H1 (cell line): ENCODE measurements around the gene ANXA8. TPM values are rescaled to one million over a fixed set of nuclear protein-coding genes. Genes with fewer than 3 reads are reported as not detected.
A peak's percentile ranks its signal among the peaks of the same experiment; 100 is the strongest.

Source experiments
- CTCF ChIA-PET: fragments of 300-600 bp; sonication (Branson Sonifier 250); formaldehyde crosslinking; loops from one replicate; lab custom pipeline; 2021; ENCODE audit not compliant: partially characterized antibody; lab: Charles Lee
- POLR2A ChIA-PET: fragments of 300-600 bp; sonication (Branson Sonifier 250); formaldehyde crosslinking; loops from one replicate; lab custom pipeline; 2021; ENCODE audit warnings: inconsistent platforms; ENCODE audit not compliant: partially characterized antibody; lab: Charles Lee
- DNase-seq, 2 experiments: peaks; one replicate each; pipeline versions ENCODE4 v3.0.0 to v3.0.0-alpha.2; 2010 to 2022; ENCODE audit warnings: low spot score in 2 of 2, low read depth in 1 of 2, mixed read lengths in 1 of 2
- FAIRE-seq: peaks from 2 replicates; lab custom pipeline; 2011; peaks lifted over from hg19 to GRCh38; lab: Jason Lieb, UNC
- H2AFZ ChIP-seq: 2 replicates; pipeline ENCODE4 v1.8.1; 2012; ENCODE audit warnings: low read length, inconsistent platforms
- H2AK5ac ChIP-seq: 2 replicates; pipeline ENCODE4 v1.6.1; 2013; ENCODE audit warnings: low read depth, low read length
- H2BK120ac ChIP-seq: replicated peaks from 2 replicates; pipeline ENCODE3; 2013; ENCODE audit warnings: low read depth, low read length, inconsistent platforms
- H2BK12ac ChIP-seq: 2 replicates; pipeline ENCODE4 v1.6.1; 2013; ENCODE audit warnings: low read depth, low read length
- H2BK15ac ChIP-seq: 2 replicates; pipeline ENCODE4 v1.6.1; 2013; ENCODE audit warnings: low read length
- H2BK20ac ChIP-seq: 2 replicates; pipeline ENCODE4 v1.6.1; 2013; ENCODE audit warnings: low read length
- H2BK5ac ChIP-seq: 2 replicates; pipeline ENCODE4 v1.6.1; 2013; ENCODE audit warnings: low read depth, low read length
- H3K14ac ChIP-seq: 2 replicates; pipeline ENCODE4 v1.6.1; 2013; ENCODE audit warnings: inconsistent platforms; ENCODE audit not compliant: insufficient read length
- H3K18ac ChIP-seq: 2 replicates; pipeline ENCODE4 v1.6.1; 2013; ENCODE audit warnings: low read length; ENCODE audit errors: extremely low read depth
- H3K23ac ChIP-seq: 2 replicates; pipeline ENCODE4 v1.6.1; 2013; ENCODE audit warnings: inconsistent platforms; ENCODE audit not compliant: insufficient read length
- H3K23me2 ChIP-seq: 2 replicates; pipeline ENCODE4 v1.6.1; 2013; ENCODE audit warnings: low read depth, low read length
- H3K27ac ChIP-seq: 2 replicates; pipeline ENCODE4 v1.6.1; 2011; ENCODE audit warnings: low read depth, low read length, inconsistent platforms
- H3K27me3 ChIP-seq, 4 experiments: replicated peaks in 1 of 4; 1 replicate in 1 of 4; 2 replicates in 3 of 4; pipeline versions ENCODE4 v1.6.1 to v1.8.1; 2011 to 2013; ENCODE audit warnings: low read length in 3 of 4, mild to moderate bottlenecking in 3 of 4, inconsistent platforms in 2 of 4, mixed read lengths in 2 of 4, moderate library complexity in 1 of 4; ENCODE audit not compliant: control insufficient read depth in 3 of 4, insufficient read depth in 3 of 4; ENCODE audit errors: extremely low read depth in 1 of 4
- H3K36me3 ChIP-seq, 4 experiments: 2 replicates each; pipeline versions ENCODE4 v1.6.1 to v1.8.1; 2011 to 2013; ENCODE audit warnings: mild to moderate bottlenecking in 4 of 4, low read length in 3 of 4, moderate library complexity in 2 of 4, control low read depth in 1 of 4, inconsistent platforms in 1 of 4; ENCODE audit not compliant: insufficient read depth in 4 of 4, control insufficient read depth in 2 of 4
- H3K4ac ChIP-seq: replicated peaks from 2 replicates; pipeline ENCODE3; 2013; ENCODE audit warnings: low read length, low read depth, mixed read lengths, inconsistent platforms; ENCODE audit not compliant: insufficient read length
- H3K4me1 ChIP-seq, 4 experiments: replicated peaks in 1 of 4; 1 replicate in 1 of 4; 2 replicates in 3 of 4; pipeline versions ENCODE4 v1.6.1 to v1.8.1; 2011 to 2013; ENCODE audit warnings: low read length in 3 of 4, inconsistent platforms in 2 of 4, mixed read lengths in 1 of 4; ENCODE audit not compliant: insufficient read depth in 4 of 4, control insufficient read depth in 3 of 4
- H3K4me2 ChIP-seq, 2 experiments: 2 replicates each; pipeline versions ENCODE4 v1.6.1 to v1.8.1; 2011 to 2013; ENCODE audit warnings: low read depth in 2 of 2, low read length in 2 of 2, control low read depth in 1 of 2, inconsistent platforms in 1 of 2, mild to moderate bottlenecking in 1 of 2; ENCODE audit not compliant: insufficient read depth in 1 of 2
- H3K4me3 ChIP-seq, 4 experiments: fragments of 200-600, 300-600 bp in 1 of 4; sonication (generic), shearing (Covaris generic), sonication (Bioruptor Twin) in 1 of 4; 2 replicates each; pipeline versions ENCODE4 v1.5.1 to v1.8.1; 2011 to 2016; ENCODE audit warnings: low read length in 4 of 4, low read depth in 3 of 4, control low read depth in 2 of 4, inconsistent platforms in 2 of 4, mild to moderate bottlenecking in 2 of 4, mixed read lengths in 1 of 4, moderate library complexity in 1 of 4; ENCODE audit not compliant: insufficient read depth in 2 of 4; ENCODE audit errors: extremely low read depth in 1 of 4
- H3K56ac ChIP-seq: replicated peaks from 2 replicates; pipeline ENCODE3; 2013; ENCODE audit warnings: low read depth, mild to moderate bottlenecking, mixed read lengths, low read length, inconsistent platforms; ENCODE audit not compliant: insufficient read length
- H3K79me1 ChIP-seq: 2 replicates; pipeline ENCODE4 v1.6.1; 2013; ENCODE audit warnings: low read depth, low read length, control low read depth
- H3K79me2 ChIP-seq, 2 experiments: 2 replicates each; pipeline versions ENCODE4 v1.6.1 to v1.8.1; 2012 to 2013; ENCODE audit warnings: low read length in 2 of 2, mild to moderate bottlenecking in 2 of 2, inconsistent platforms in 1 of 2; ENCODE audit not compliant: insufficient read depth in 2 of 2, control insufficient read depth in 1 of 2
- H3K9ac ChIP-seq, 4 experiments: replicated peaks in 1 of 4; 1 replicate in 1 of 4; 2 replicates in 3 of 4; pipeline versions ENCODE4 v1.6.1 to v1.8.1; 2011 to 2013; ENCODE audit warnings: low read depth in 3 of 4, low read length in 3 of 4, control low read depth in 2 of 4, mild to moderate bottlenecking in 2 of 4, moderate library complexity in 2 of 4, inconsistent platforms in 1 of 4; ENCODE audit errors: extremely low read depth in 1 of 4
- H3K9me3 ChIP-seq, 2 experiments: 2 replicates each; pipeline versions ENCODE4 v1.6.1 to v1.8.1; 2012 to 2013; ENCODE audit warnings: mild to moderate bottlenecking in 2 of 2, moderate library complexity in 2 of 2, control low read depth in 1 of 2, inconsistent platforms in 1 of 2, low read depth in 1 of 2, low read length in 1 of 2, mixed read lengths in 1 of 2; ENCODE audit not compliant: insufficient read depth in 2 of 2
- H4K20me1 ChIP-seq, 2 experiments: replicated peaks in 1 of 2; 2 replicates each; pipeline versions ENCODE3 to v1.8.1; 2011 to 2013; ENCODE audit warnings: inconsistent platforms in 2 of 2, low read length in 2 of 2, mild to moderate bottlenecking in 1 of 2; ENCODE audit not compliant: insufficient read depth in 2 of 2, control insufficient read depth in 1 of 2
- H4K5ac ChIP-seq: 2 replicates; pipeline ENCODE4 v1.6.1; 2013; ENCODE audit warnings: low read length, low read depth, mixed read lengths, inconsistent platforms; ENCODE audit not compliant: insufficient read length
- H4K8ac ChIP-seq: 2 replicates; pipeline ENCODE4 v1.8.0; 2013; ENCODE audit warnings: mild to moderate bottlenecking, moderate library complexity, low read length, inconsistent platforms; ENCODE audit not compliant: insufficient read depth; ENCODE audit errors: extremely low read depth
- H4K91ac ChIP-seq: replicated peaks from 2 replicates; pipeline ENCODE3; 2013; ENCODE audit warnings: low read length, mixed read lengths, inconsistent platforms; ENCODE audit not compliant: insufficient read length
- BCL11A ChIP-seq, 2 experiments: IDR thresholded peaks; one replicate each; pipeline ENCODE4 v1.6.1; 2011; ENCODE audit warnings: low read depth in 2 of 2, low read length in 2 of 2, mild to moderate bottlenecking in 2 of 2
- EP300 ChIP-seq, 2 experiments: IDR thresholded peaks; 1 replicate in 1 of 2; 2 replicates in 1 of 2; pipeline ENCODE4 v1.6.1; 2011 to 2012; ENCODE audit warnings: low read depth in 2 of 2, low read length in 2 of 2, mild to moderate bottlenecking in 2 of 2, borderline replicate concordance in 1 of 2, inconsistent platforms in 1 of 2, moderate library complexity in 1 of 2
- GABPA ChIP-seq: IDR thresholded peaks from 2 replicates; pipeline ENCODE4 v1.6.1; 2011; ENCODE audit warnings: mild to moderate bottlenecking, low read length, moderate library complexity, borderline replicate concordance; ENCODE audit not compliant: insufficient read depth
- HDAC6 ChIP-seq: IDR thresholded peaks from one replicate; pipeline ENCODE4 v1.7.1; 2012; ENCODE audit warnings: low read depth, mild to moderate bottlenecking, inconsistent platforms, low read length, moderate library complexity
- JUND ChIP-seq: IDR thresholded peaks from 2 replicates; pipeline ENCODE4 v1.6.1; 2011; ENCODE audit warnings: mild to moderate bottlenecking, improper control_type of control experiment, low read length
- KDM1A ChIP-seq: fragments of 200-600, 300-600 bp; sonication (generic); IDR thresholded peaks from 2 replicates; pipeline ENCODE4 v1.7.1; 2016; ENCODE audit warnings: mild to moderate bottlenecking, low read length, borderline replicate concordance
- SIX5 ChIP-seq: IDR thresholded peaks from 2 replicates; pipeline ENCODE4 v1.6.1; 2011; ENCODE audit warnings: mild to moderate bottlenecking, low read depth, low read length
- SP1 ChIP-seq: IDR thresholded peaks from 2 replicates; pipeline ENCODE4 v1.6.1; 2011; ENCODE audit warnings: low read depth, low read length
- WGBS, 2 experiments: shearing (Covaris generic) in 1 of 2; methylation state at CpG; one replicate each; pipeline versions ENCODE4 v1.1.6 to v1.1.7; 2013 to 2015; ENCODE audit warnings: low lambda C conversion rate in 2 of 2, mixed read lengths in 2 of 2, inconsistent platforms in 1 of 2, low coverage in 1 of 2, missing lambda C conversion rate in 1 of 2; ENCODE audit not compliant: insufficient replicate concordance in 2 of 2, insufficient coverage in 1 of 2, insufficient read length in 1 of 2; ENCODE audit errors: extremely low coverage in 1 of 2, missing lambda C conversion rate in 1 of 2; 5-methylcytosine and 5-hydroxymethylcytosine counted together
- polyA plus RNA-seq, 7 experiments: library from polyadenylated mRNA; depleted of rRNA in 3 of 7; stranded (reverse) in 5 of 7; unstranded in 2 of 7; fragments of >200 nt in 5 of 7; fragments of 200-250 nt in 2 of 7; gene quantifications; 1 replicate in 5 of 7; 2 replicates in 1 of 7; 4 replicates in 1 of 7; pipeline versions ENCODE4 v1.2.1 to v1.2.3, GENCODE V29; 2011 to 2013; ENCODE audit warnings: missing spikeins in 2 of 7, mixed read lengths in 2 of 7
- total RNA-seq: library from RNA; stranded (reverse); fragmentation: NEBNext Ultra II Directional; extraction: Animal tissue kit (Norgen Biotek cat#: 25700); gene quantifications from 2 replicates; pipeline ENCODE4 v1.2.1, GENCODE V29; 2021
- TF ChIP-seq, protein P1 (sequence below): IDR thresholded peaks from 2 replicates; pipeline ENCODE4 v1.6.1; 2012; ENCODE audit warnings: inconsistent platforms
- TF ChIP-seq, protein P2 (sequence below), 3 experiments: IDR thresholded peaks; 1 replicate in 2 of 3; 2 replicates in 1 of 3; pipeline versions ENCODE4 v1.5.1 to v1.6.1; 2011; ENCODE audit warnings: low read length in 3 of 3, mild to moderate bottlenecking in 3 of 3, inconsistent platforms in 2 of 3, low read depth in 1 of 3, moderate library complexity in 1 of 3; ENCODE audit not compliant: insufficient read depth in 1 of 3; ENCODE audit errors: control extremely low read depth in 1 of 3

Gene ANXA8
- total and polyA plus RNA-seq, 2 of the 8 experiments (the other 6 are each of a cell fraction or from before 2014, with no cell fraction given), result 0.15 TPM; not detected in 1

DNA sequence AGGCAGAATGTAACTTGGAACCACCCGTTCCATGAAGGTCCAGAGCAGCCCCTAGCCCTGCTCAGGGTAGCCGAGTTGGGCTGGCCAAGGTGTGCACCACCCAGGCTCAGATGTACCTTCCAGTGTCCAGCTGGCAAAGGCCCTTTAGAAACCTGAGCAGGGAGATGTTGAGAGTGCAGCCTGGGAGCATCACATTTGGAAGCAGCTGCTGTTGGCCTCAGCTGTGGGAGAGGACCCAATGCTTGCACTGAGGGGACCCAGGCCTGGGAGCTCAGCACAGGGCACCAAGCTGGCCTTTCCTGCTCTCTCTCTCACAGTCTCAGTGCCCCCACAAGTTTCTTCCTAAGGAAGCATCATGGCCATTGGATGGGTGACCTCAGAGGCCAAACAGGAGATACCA is 33.5 kb downstream of the ANXA8 start:
- Histone ChIP-seq H2BK20ac (no peak overlapping the region), H2AK5ac (no peak overlapping the region), H4K8ac (no peak overlapping the region), H3K79me2 (no peaks in the 10 kb centered on the region), H3K56ac (no peak overlapping the region), H3K4me2 (no peak overlapping the region), H2AFZ (no peak overlapping the region), H2BK120ac (no peak overlapping the region), H2BK15ac (no peak overlapping the region), H3K27me3 (no peaks in the 10 kb centered on the region), H3K23ac (no peak overlapping the region), H2BK12ac (0 out of 2 replicates have a peak overlapping the region, but pooled peaks have one; percentile 17), H3K18ac (no peak overlapping the region), H3K23me2 (peaks cover 13% of the 10 kb centered on the region), H3K9me3 (no peaks in the 10 kb centered on the region), H3K27ac (no peak overlapping the region), H4K91ac (no peak overlapping the region), H4K20me1 (peaks cover 0 to 9% of the 10 kb centered on the region in 2 experiments), H3K4me1 (peaks cover 0 to 7% (median 3%) of the 10 kb centered on the region in 4 experiments; a peak in 4 of 7 replicates), H3K4ac (no peak overlapping the region), H3K79me1 (no peaks in the 10 kb centered on the region), H3K14ac (no peak overlapping the region), H3K36me3 (no peaks in the 10 kb centered on the region), H3K9ac (no peak overlapping the region), H4K5ac (no peak overlapping the region), H2BK5ac (no peak overlapping the region), H3K4me3 (no peak overlapping the region)
- POLR2A ChIA-PET, result interaction anchor here (1.1 kb wide), 1 partner anchor 31 kb away, joined by 3 read pairs; no protein-coding TSS in a partner anchor
- WGBS, 2 experiments, result 95% methylated on average over 2 of the region's 2 CpGs; no CpG with 5 or more reads in 1 of the 2 experiments
- FAIRE-seq (no peak), DNase-seq (no peak)
- CTCF ChIA-PET, result interaction anchor here (0.7 to 2.8 kb wide), 8 partner anchors 9 to 284 kb away, joined by 3 to 12 read pairs (median 6); no protein-coding TSS in a partner anchor
- TF ChIP-seq HDAC6 (no peak), EP300 (IDR thresholded peaks at IDR 0.05; ENCODE audit: borderline replicate concordance in 1 of 2, low read depth in 2 of 2, low read length in 2 of 2) (no peak), SP1 (no peak), GABPA (no peak), KDM1A (no peak), JUND (no peak), SIX5 (no peak), BCL11A (IDR thresholded peaks at IDR 0.05; ENCODE audit: low read depth in 2 of 2, low read length in 2 of 2) (no peak)
- TF ChIP-seq, protein P1, sequence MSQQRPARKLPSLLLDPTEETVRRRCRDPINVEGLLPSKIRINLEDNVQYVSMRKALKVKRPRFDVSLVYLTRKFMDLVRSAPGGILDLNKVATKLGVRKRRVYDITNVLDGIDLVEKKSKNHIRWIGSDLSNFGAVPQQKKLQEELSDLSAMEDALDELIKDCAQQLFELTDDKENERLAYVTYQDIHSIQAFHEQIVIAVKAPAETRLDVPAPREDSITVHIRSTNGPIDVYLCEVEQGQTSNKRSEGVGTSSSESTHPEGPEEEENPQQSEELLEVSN, result no peak
- TF ChIP-seq, protein P2, sequence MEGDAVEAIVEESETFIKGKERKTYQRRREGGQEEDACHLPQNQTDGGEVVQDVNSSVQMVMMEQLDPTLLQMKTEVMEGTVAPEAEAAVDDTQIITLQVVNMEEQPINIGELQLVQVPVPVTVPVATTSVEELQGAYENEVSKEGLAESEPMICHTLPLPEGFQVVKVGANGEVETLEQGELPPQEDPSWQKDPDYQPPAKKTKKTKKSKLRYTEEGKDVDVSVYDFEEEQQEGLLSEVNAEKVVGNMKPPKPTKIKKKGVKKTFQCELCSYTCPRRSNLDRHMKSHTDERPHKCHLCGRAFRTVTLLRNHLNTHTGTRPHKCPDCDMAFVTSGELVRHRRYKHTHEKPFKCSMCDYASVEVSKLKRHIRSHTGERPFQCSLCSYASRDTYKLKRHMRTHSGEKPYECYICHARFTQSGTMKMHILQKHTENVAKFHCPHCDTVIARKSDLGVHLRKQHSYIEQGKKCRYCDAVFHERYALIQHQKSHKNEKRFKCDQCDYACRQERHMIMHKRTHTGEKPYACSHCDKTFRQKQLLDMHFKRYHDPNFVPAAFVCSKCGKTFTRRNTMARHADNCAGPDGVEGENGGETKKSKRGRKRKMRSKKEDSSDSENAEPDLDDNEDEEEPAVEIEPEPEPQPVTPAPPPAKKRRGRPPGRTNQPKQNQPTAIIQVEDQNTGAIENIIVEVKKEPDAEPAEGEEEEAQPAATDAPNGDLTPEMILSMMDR (IDR thresholded peaks at IDR 0.05; ENCODE audit: control extremely low read depth in 1 of 3, insufficient read depth in 1 of 3, low read depth in 1 of 3, low read length in 3 of 3), result no peak
